Stimulated activated CD8-positive, alpha-beta memory T cell treated with anti-CD3 and anti-CD28 coated beads, Interleukin-2, amount 100 ng/mL, for 1 hour (primary cell): Measurements from ENCODE around the gene XIRP2.
"Not testable (repeated sequence)": the region's sequence is repeated elsewhere in the genome, so short reads cannot be mapped to it uniquely, and the experiment has no call there.

Source experiments
- DNase-seq, 2 donors: peaks; one replicate each; pipeline ENCODE4 v3.0.0-alpha.2; 2020; ENCODE audit warnings: low read depth in 2 of 2

The XIRP2 gene

GRCh38 chr2:167052825-167053224, 164.5 kb downstream of the XIRP2 start:
- no peak for DNase-seq

DNA sequence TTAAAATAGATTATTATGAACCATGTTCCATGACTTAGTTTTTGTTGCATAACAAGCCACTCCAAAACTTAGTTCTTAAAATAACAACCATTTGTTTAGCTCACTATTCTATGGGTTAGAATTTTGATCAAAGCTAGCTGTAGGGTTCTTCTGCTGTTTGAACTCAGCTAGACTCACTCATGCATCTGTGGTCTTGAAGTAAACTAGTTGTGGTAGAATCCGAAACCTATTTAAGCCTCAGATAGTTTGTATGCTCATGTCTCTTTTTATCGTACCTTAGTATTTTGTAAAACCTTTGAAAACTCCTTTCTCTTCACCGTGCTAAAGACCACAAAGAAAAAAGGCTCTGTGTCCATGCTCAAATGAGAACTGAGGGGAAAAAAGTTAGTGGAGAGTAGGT, 166.6 kb downstream of the XIRP2 start:
- DNase-seq, result no peak

- DNase-seq, result no peak
These were observed 169.2 kb downstream of the XIRP2 start for GRCh38 chr2:167057446-167057845.

DNA sequence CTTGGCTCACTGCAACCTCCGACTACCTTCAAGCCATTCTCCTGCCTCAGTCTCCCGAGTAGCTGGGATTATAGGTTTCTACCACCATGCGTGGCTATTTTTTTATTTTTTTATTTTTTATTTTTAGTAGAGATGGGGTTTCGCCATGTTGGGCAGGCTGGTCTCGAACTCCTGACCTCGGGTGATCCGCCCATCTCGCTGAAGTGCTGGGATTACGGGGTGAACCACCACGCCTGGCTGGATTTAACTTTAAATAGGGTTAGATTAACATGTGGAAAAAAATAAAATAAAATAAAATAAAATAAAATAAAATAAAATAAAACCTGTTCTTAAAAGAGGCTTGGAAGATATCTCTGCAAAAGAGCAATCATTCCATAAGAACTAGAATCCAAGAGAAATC, 170.9 kb downstream of the XIRP2 start:
- DNase-seq, result no peak

DNA sequence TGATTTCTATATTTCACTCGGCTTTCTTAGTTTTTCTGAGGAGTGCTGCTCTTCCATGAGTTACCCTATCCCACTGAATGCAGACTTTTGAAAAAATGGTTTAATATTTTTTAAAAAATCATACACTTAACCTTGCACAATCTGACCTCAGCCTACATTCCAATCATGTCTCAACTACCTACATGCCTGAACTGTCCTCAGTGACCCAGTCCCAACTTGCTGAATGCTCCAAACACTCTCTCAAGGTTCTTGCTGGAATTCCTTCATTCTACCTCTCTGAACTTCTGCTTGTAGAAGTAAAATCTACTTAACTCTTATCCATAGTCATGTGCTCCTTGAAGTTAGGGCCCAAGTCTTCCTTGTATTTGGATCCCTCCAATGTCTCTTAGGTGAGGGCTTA, 181.6 kb downstream of the XIRP2 start:
- DNase-seq, result no peak

GRCh38 chr2:167075708-167076107, 187.4 kb downstream of the XIRP2 start:
- not testable (repeated sequence) for DNase-seq

DNA sequence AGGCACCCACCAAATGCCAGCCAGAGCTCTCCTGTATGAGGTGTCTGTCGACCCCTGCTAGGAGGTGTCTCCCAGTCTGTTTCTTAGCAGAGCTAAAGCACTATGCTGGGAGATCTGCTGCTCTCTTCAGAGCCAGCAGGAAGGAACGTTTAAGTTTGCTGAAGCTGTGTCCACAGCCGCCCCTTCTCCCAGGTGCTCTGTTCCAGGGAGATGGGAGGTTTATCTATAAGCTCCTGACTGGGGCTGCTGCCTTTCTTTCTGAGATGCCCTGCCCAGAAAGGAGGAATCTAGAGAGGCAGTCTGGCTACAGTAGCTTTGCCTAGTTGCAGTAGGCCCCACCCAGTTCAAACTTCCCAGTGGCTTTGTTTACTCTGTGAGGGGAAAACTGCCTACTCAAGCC, 210.7 kb downstream of the XIRP2 start:
- not testable (repeated sequence) for DNase-seq

DNA sequence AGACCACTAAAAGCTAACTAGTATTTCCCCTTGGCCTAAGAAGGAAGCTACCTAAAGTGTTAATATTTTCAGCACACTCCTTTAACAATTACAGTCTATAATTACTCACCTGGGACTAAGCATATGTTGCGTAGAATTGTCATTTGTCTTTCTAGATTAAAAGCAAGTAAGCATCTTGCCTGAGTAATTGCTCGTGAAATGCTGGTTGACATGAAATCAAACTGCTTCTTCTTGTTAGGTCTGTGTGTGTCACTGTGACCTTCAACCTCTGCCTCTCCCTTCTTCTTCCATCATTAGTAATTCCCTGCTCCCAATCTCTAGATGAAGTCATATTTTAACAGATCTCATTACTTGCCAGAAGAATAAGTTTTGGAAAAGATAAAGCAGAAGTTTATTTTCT, 212.2 kb downstream of the XIRP2 start:
- DNase-seq, result no peak

DNA sequence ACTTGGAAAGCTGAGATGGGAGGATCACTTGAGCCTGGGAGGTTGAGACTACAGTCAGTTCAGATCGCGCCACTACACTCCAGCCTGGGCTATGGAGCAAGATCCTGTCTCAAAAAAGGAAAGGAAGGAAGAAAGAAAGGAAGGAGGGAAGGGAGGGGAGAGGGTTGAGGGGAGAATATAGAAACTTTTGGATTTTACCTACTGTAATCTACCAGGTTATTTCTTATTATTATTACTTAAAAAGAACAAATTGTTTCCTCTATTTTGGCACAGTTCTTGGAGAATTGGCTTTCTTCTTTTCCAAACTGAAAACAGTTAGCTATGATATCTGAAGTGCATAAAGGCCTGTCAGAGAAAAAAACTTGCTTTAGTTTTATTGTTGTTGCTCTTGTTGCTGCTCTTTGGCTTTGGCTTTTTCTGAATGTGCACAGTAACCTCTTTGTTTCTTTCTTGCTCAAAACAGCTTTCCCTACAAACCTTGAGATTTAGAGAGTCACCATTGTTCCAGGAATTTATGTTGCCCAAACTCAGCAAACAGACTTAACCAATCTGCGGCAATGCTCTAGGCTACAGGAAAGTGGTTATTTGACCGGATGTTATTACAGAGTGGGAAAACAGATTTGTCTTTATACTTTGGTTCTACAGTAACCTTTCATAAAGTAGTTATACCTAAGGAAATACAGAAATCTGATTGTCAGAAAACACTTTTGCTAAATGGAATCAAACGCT, 214.9 kb downstream of the XIRP2 start:
- DNase-seq, result no peak

GRCh38 chr2:167103757-167104133, 215.5 kb downstream of the XIRP2 start:
- no peak for DNase-seq

- DNase-seq, result no peak
These were observed 216.4 kb downstream of the XIRP2 start for GRCh38 chr2:167104691-167105090.

- DNase-seq, result not testable (repeated sequence)
These were observed 221.4 kb downstream of the XIRP2 start for GRCh38 chr2:167109682-167110081.

- no peak for DNase-seq
These were observed 222.1 kb downstream of the XIRP2 start for GRCh38 chr2:167110345-167110744.

DNA sequence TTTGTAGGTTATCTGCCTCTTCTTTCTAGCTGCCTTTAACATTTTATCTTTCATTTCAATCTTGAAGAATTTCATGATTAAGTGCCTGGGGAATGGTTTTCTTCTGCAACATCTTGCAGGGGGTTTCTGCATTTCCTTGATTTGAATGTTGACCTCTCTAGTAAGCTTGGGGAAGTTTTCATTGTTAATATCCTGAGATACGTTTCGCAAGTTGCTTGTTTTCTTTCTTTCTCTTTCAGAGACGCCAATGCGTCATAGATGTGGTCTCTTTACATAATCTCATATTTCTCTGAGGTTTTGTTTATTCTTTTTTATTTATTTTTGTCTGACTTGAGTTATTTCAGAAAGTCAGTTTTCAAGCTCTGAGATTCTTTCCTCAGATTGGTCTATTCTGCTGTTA, 225.7 kb downstream of the XIRP2 start:
- DNase-seq, result no peak

DNA sequence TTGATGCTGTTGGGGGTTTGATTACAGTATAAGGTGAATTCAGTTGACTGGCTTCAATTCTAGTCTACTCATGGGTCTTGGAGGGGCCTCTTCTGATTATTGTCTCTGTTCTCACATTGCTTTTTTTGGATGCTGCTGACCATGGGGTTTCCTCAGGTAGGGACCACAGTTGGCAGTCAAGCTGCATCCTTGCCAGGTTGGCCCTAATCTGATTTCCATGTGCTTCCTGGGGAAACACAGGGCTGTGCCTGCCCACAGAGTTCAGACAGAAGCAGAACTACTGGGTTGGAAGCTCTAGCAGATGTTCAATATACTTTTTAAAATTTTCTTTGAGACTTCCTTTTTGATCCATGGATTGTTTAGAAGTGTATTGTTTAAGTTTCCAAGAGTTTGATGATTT, 227.3 kb downstream of the XIRP2 start:
- DNase-seq, result no peak

DNA sequence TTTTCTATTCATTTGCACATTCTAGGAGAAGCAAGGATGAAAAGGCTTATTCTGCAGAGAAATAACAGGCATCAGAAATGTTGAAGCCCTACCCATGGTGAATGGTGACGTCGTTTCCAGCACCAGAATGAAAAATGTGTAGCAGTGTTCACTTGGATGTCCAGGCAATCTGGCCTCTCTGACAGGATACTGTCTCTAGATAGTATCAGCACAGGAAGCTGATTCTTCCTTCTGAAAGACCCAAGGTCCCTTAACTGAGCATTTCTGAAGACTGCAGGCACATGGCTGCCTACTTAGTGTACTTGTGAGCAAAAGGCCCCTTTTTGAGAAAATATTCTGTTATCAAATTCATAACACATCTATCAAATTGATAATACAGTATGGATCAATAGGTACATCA, 234.1 kb downstream of the XIRP2 start:
- no peak for DNase-seq

- DNase-seq, result no peak
These were observed 237.9 kb downstream of the XIRP2 start for GRCh38 chr2:167126165-167126564.

- DNase-seq, result no peak
These were observed 238.9 kb downstream of the XIRP2 start for GRCh38 chr2:167127135-167127534.

GRCh38 chr2:167128130-167128529, 239.8 kb downstream of the XIRP2 start:
- DNase-seq, result no peak

GRCh38 chr2:167132066-167132465, 243.8 kb downstream of the XIRP2 start:
- no peak for DNase-seq

GRCh38 chr2:167132906-167133555, 244.8 kb downstream of the XIRP2 start:
- no peak for DNase-seq

DNA sequence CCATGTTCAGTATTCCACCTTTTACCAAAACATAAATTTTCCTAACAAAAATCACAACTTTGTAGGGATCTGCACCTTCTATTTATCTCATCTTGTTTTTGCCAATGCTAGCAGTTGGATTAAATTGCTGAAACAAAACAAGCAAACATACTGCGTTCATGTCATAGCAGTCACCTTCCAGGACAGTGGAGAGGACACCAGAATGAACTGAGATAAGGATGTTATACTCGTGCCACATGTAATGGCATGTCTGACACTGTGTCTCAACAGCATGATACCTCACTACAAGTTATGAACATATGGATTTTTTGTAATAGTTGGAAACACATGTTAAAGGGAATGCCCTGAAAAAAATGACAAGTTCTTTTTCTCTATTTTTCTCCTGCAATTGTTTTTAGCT, 245.3 kb downstream of the XIRP2 start:
- no peak for DNase-seq

GRCh38 chr2:167134381-167135072, 246.2 kb downstream of the XIRP2 start:
- DNase-seq, result no peak
